AML-193 (cell line): ENCODE measurements around the gene ZMYM1.
"Not testable (repeated sequence)": the region's sequence is repeated elsewhere in the genome, so short reads cannot be mapped to it uniquely, and the experiment has no call there.

Experiments used
- DNase-seq, 2 experiments: peaks; one replicate each; lab custom pipeline; 2025; lab: John Stamatoyannopoulos, UW

Gene ZMYM1

GRCh38 chr1:35076426-35076825 lies 2.8 kb upstream of the ZMYM1 start:
- DNase-seq: not testable (repeated sequence)

GRCh38 chr1:35080171-35080854 lies 1.1 kb downstream of the ZMYM1 start:
- no peak for DNase-seq

- no peak for DNase-seq
Measured at GRCh38 chr1:35085421-35085820, 6.2 kb downstream of the ZMYM1 start.

GRCh38 chr1:35097224-35097623 lies 18.0 kb downstream of the ZMYM1 start:
- no peak for DNase-seq

GRCh38 chr1:35111106-35111505 lies 31.9 kb downstream of the ZMYM1 start:
- DNase-seq: no peak

- DNase-seq: peak; percentile 11 to 15
Measured at GRCh38 chr1:35112668-35113067, 33.5 kb downstream of the ZMYM1 start.

- no peak for DNase-seq
Measured at GRCh38 chr1:35115459-35116383, 36.5 kb downstream of the ZMYM1 start.

- no peak for DNase-seq
Measured at GRCh38 chr1:35120458-35121133, 41.4 kb downstream of the ZMYM1 start.

GRCh38 chr1:35122311-35122710 lies 43.1 kb downstream of the ZMYM1 start:
- DNase-seq: no peak

GRCh38 chr1:35126546-35126945 lies 47.4 kb downstream of the ZMYM1 start:
- no peak for DNase-seq

- no peak for DNase-seq
Measured at GRCh38 chr1:35129080-35129479, 49.9 kb downstream of the ZMYM1 start.

GRCh38 chr1:35136780-35137179 lies 57.6 kb downstream of the ZMYM1 start:
- no peak for DNase-seq

- not testable (repeated sequence) for DNase-seq
Measured at GRCh38 chr1:35137590-35137989, 58.4 kb downstream of the ZMYM1 start.

GRCh38 chr1:35142294-35142693 lies 63.1 kb downstream of the ZMYM1 start:
- not testable (repeated sequence) for DNase-seq

GRCh38 chr1:35142728-35143127 lies 63.5 kb downstream of the ZMYM1 start:
- DNase-seq: not testable (repeated sequence)

GRCh38 chr1:35143737-35144508 lies 64.7 kb downstream of the ZMYM1 start:
- no peak for DNase-seq

- not testable (repeated sequence) for DNase-seq
Measured at GRCh38 chr1:35145892-35146549, 66.8 kb downstream of the ZMYM1 start.

- no peak for DNase-seq
Measured at GRCh38 chr1:35151220-35151619, 72.0 kb downstream of the ZMYM1 start.

- no peak for DNase-seq
Measured at GRCh38 chr1:35164893-35165292, 85.7 kb downstream of the ZMYM1 start.
